ENCODE measurements around the gene VIPR2.

DNA sequence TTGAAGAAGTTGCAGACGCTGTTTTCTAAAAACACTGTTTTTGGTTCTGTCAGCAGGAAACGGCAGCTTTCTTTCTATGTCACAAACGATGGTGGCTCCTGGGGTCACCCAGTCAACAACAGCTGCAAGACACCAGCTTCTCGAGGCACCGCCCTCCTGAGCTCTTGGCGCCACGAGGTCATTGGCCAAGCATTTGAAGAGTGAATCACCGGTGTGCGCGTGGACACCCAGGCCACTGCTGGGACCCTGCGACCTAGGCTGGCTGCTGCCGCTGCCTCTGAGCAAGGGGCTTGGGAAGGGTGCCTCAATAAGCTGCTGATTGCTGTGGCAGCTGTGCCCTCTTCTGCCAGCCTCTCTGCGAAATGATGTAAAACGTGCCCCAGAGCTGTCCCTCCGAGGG lies 22.5 kb upstream of the VIPR2 start:
- no peak for TF ChIP-seq POLR2A (IDR thresholded peaks at IDR 0.05)
- TF ChIP-seq, protein P1, sequence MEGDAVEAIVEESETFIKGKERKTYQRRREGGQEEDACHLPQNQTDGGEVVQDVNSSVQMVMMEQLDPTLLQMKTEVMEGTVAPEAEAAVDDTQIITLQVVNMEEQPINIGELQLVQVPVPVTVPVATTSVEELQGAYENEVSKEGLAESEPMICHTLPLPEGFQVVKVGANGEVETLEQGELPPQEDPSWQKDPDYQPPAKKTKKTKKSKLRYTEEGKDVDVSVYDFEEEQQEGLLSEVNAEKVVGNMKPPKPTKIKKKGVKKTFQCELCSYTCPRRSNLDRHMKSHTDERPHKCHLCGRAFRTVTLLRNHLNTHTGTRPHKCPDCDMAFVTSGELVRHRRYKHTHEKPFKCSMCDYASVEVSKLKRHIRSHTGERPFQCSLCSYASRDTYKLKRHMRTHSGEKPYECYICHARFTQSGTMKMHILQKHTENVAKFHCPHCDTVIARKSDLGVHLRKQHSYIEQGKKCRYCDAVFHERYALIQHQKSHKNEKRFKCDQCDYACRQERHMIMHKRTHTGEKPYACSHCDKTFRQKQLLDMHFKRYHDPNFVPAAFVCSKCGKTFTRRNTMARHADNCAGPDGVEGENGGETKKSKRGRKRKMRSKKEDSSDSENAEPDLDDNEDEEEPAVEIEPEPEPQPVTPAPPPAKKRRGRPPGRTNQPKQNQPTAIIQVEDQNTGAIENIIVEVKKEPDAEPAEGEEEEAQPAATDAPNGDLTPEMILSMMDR (IDR thresholded peaks at IDR 0.05), result no peak
